Activated naive CD8-positive, alpha-beta T cell treated with anti-CD3 and anti-CD28 coated beads, Interleukin-2, amount 50 U/mL, for 16 hours (primary cell): Measurements from ENCODE around the gene TWSG1.
"Not testable (repeated sequence)": the region's sequence is repeated elsewhere in the genome, so short reads cannot be mapped to it uniquely, and the experiment has no call there.

Experiments
- DNase-seq: peaks from one replicate; pipeline ENCODE4 v3.0.0-alpha.2; 2020; ENCODE audit warnings: low read depth, low spot score

TWSG1 gene

DNA sequence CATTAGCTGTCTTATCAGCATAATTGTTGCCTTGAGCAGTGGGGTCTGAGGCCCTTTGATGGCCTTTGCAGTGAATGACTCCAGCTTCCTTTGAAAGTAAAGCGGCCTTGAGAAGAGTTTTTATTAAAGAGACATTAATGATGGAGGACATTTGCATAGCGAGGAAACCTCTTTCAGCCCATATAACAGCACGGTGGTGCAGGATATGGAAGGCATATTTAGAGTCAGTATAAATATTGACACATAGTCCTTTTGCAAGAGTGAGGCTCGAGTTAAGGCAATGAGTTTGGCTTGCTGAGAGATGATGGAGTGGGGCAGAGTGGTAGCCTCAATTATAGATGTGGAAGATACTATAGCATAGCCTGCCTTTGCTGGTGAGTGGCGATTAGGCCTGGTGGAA lies 89.7 kb downstream of the TWSG1 start:
- DNase-seq = not testable (repeated sequence)

- no peak for DNase-seq
These were observed 92.2 kb downstream of the TWSG1 start for GRCh38 chr18:9426753-9427152.

GRCh38 chr18:9428301-9428706 lies 93.7 kb downstream of the TWSG1 start:
- DNase-seq = no peak

DNA sequence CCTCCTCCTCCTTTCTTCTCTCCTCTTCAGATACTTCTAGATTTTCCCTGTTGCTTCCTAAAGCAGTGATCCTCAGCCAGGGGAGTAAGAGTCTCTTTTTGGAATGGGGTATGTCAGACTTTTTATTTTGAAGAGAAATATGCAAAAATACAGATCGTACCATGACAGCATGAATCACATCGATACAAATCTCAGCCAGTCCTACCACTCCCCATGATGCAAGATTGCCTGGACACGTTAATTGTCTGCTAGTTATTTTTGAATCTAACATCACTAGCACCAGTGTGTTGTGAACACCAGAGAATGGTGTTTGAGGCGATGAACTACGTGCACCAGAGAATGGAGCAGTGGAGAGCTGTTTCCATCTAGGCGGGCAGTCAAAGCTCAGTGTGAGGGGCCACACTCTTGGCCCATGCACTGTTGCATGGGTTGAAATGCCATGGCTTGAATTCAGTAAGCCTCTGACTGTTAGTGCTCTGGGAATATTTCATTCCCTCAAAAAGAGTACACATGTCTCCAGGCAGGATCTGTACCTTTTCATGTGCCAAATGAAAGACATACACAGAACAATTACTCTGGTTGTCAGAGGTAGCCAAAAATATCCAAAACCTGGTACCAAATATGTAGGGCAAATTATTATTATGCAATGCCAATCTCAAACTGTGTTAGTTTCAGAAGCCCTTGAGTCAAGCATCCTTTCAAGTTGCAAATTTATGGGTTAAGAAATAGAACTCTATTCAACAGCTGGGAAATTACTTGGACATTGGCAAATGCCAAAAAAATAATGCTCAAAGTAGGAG lies 94.5 kb downstream of the TWSG1 start:
- no peak for DNase-seq

DNA sequence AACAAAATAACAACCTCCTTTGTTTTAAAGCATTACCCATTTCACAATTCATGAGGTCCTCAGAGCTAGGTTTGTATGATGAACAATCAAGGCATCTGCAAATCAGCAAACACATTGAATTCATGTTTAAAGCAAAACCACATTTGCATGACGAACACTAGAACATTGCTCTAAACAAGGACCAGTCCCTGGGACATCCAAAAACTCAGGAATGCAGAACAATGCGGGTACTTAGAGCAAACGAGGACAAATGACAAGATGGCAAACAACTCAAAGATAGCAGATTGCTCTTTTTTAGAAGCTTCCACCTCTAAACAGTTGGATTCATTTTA lies 95.1 kb downstream of the TWSG1 start:
- no peak for DNase-seq

DNA sequence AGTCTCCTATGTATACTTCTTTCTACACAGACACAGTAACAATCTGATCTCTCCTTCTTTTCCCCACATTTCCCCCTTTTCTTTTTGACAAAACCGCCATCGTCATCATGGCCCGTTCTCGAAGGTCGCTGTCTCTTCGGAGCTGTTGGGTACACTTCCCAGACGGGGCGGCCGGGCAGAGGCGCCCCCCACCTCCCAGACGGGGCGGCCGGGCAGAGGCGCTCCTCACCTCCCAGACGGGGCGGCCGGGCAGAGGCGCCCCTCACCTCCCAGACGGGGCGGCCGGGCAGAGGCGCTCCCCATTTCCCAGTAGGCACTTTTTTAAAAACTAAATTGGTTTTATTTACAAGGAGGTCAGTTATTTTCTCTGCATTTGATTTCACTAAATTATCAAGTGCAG lies 95.7 kb downstream of the TWSG1 start:
- not testable (repeated sequence) for DNase-seq

DNA sequence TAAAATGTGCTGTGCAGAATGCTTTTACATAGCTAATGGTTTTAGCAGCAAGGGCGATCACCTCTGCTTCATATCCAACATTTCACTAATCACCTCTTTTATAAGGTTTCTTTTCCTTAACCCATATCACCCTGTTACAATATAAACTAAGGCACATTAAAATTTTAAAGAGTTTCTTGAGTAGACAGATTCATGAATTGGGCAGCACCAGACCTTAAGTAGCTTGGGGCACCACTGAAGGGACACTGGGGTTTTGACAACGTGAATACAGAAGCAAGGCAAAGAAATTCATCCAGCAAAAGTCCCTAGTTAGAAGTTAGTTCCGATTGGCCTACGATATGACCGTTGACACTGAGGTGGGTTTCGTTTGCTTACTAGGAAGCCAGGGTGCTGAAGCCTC lies 96.7 kb downstream of the TWSG1 start:
- DNase-seq = no peak

GRCh38 chr18:9433122-9433521 lies 98.5 kb downstream of the TWSG1 start:
- DNase-seq = not testable (repeated sequence)

GRCh38 chr18:9433671-9434121 lies 99.1 kb downstream of the TWSG1 start:
- DNase-seq = no peak

- no peak for DNase-seq
These were observed 99.6 kb downstream of the TWSG1 start for GRCh38 chr18:9434122-9434701.

DNA sequence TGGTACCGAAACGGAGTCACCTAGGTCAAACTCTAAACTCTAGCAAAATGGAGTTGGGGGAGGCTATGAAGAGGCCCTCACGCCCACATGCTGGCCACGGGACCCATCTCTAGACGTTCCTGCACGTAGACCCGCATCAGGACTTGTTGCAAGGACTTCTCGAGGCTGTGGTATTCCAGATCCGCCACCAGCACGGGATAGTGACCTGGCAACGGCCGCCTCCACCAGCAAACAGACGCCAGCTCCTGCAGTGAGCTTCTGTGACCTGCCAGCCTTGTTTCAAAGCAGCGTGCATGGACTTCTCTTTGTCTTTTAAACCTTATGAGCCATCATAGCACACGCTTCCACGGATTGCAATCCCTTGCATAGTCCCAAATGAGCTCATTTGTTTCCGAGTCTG lies 100.5 kb downstream of the TWSG1 start:
- DNase-seq = no peak

- DNase-seq = no peak
These were observed 101.8 kb downstream of the TWSG1 start for GRCh38 chr18:9436206-9436929.

DNA sequence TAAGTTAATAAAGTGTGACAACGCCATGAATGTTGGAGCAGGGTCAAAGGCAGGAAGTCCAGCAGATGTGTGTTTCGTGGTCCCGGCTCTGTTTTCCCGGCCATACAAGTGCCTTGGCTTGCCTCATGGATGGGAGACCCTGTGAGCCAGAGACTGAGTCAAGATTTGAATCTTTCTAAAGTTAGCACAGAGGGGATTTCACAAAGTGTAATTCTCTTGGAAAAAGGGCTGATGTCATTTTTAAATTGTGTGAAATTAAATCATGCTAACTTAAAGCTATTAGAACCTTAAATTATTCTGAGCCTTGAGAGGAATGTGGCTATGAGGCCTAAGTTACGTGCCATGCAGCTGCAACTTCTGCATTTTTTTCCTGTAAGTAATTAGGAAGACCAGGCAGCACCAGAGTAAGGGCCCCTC lies 102.5 kb downstream of the TWSG1 start:
- no peak for DNase-seq

- DNase-seq = no peak
These were observed 103.1 kb downstream of the TWSG1 start for GRCh38 chr18:9437672-9438071.

- no peak for DNase-seq
These were observed 106.5 kb downstream of the TWSG1 start for GRCh38 chr18:9441061-9441460.

- DNase-seq = no peak
These were observed 110.0 kb downstream of the TWSG1 start for GRCh38 chr18:9444549-9444948.

GRCh38 chr18:9446839-9447238 lies 112.3 kb downstream of the TWSG1 start:
- DNase-seq = no peak

GRCh38 chr18:9447334-9447733 lies 112.8 kb downstream of the TWSG1 start:
- DNase-seq = no peak

GRCh38 chr18:9449600-9450414 lies 115.2 kb downstream of the TWSG1 start:
- DNase-seq = no peak

DNA sequence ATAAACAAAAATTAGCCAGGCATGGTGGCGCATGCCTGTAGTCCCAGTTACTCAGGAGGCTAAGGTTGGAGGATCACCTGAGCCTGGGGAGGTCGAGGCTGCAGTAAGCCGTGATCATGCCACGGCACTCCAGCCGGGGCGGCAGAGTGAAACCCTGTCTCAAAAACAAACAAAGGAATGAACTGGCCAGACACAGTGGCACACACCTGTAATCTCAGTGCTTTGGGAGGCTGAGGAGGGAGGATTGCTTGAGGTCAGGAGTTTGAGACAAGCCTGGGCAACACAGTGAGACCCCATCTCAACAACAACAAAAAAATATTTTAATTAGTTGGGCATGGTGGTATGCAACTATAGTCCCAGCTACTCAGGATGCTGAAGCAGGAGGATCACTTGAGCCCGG lies 116.3 kb downstream of the TWSG1 start:
- not testable (repeated sequence) for DNase-seq
